SW 1271 (cell line): Measurements from ENCODE around the gene EIPR1.
"Not testable (repeated sequence)": the region's sequence is repeated elsewhere in the genome, so short reads cannot be mapped to it uniquely, and the experiment has no call there.

Experiments used
- DNase-seq, 2 experiments: peaks; one replicate each; lab custom pipeline; 2025; lab: John Stamatoyannopoulos, UW

EIPR1 gene

GRCh38 chr2:3287896-3288295 is 89.7 kb downstream of the EIPR1 start:
- DNase-seq, result no peak

- DNase-seq, result not testable (repeated sequence)
Measured at GRCh38 chr2:3286646-3287036, 91.0 kb downstream of the EIPR1 start.

GRCh38 chr2:3285901-3286645 is 91.5 kb downstream of the EIPR1 start:
- no peak for DNase-seq

- DNase-seq, result no peak
Measured at GRCh38 chr2:3284657-3285630, 92.7 kb downstream of the EIPR1 start.

GRCh38 chr2:3283876-3284656 is 93.6 kb downstream of the EIPR1 start:
- not testable (repeated sequence) for DNase-seq

- DNase-seq, result no peak
Measured at GRCh38 chr2:3283206-3283605, 94.4 kb downstream of the EIPR1 start.

GRCh38 chr2:3282056-3282998 is 95.3 kb downstream of the EIPR1 start:
- DNase-seq, result no peak

- no peak for DNase-seq
Measured at GRCh38 chr2:3280683-3281520, 96.7 kb downstream of the EIPR1 start.

GRCh38 chr2:3280197-3280596 is 97.4 kb downstream of the EIPR1 start:
- DNase-seq, result no peak

GRCh38 chr2:3279236-3279960 is 98.2 kb downstream of the EIPR1 start:
- no peak for DNase-seq

- no peak for DNase-seq
Measured at GRCh38 chr2:3278521-3279218, 98.9 kb downstream of the EIPR1 start.

- DNase-seq, result no peak
Measured at GRCh38 chr2:3277748-3278520, 99.7 kb downstream of the EIPR1 start.

GRCh38 chr2:3277050-3277747 is 100.4 kb downstream of the EIPR1 start:
- no peak for DNase-seq

GRCh38 chr2:3272761-3273160 is 104.9 kb downstream of the EIPR1 start:
- DNase-seq, result no peak

GRCh38 chr2:3270095-3270478 is 107.5 kb downstream of the EIPR1 start:
- no peak for DNase-seq

- DNase-seq, result no peak
Measured at GRCh38 chr2:3269425-3270094, 108.1 kb downstream of the EIPR1 start.

- DNase-seq, result no peak
Measured at GRCh38 chr2:3268705-3269029, 109.0 kb downstream of the EIPR1 start.
